SK-N-SH treated with all-trans-retinoic acid at 6 μM for 48 hours (cell line): Measurements from ENCODE around the gene DHRS7B.
"Not testable (repeated sequence)": the region's sequence is repeated elsewhere in the genome, so short reads cannot be mapped to it uniquely, and the experiment has no call there.

ENCODE experiments used
- ATAC-seq: fragments of 200-7000 bp; cut with Tn5 transposase; 3 replicates; pipeline ENCODE4 v1.9.1; 2020; ENCODE audit warnings: mild to moderate bottlenecking, moderate library complexity
- ARNTL ChIP-seq: fragments of 450-650 bp; formaldehyde crosslinking; IDR thresholded peaks from 2 replicates; pipeline ENCODE4 v1.5.0; 2020; ENCODE audit warnings: low read depth, mild to moderate bottlenecking, moderate library complexity, borderline replicate concordance
- BACH2 ChIP-seq: fragments of 250-450 bp; sonication (Bioruptor Pico); IDR thresholded peaks from 2 replicates; pipeline ENCODE4 v1.9.0; 2021; ENCODE audit warnings: mild to moderate bottlenecking, borderline replicate concordance
- CREB5 ChIP-seq: fragments of 250-450 bp; sonication (Bioruptor Pico); IDR thresholded peaks from 2 replicates; pipeline ENCODE4 v1.5.1; 2020; ENCODE audit warnings: low read depth, mild to moderate bottlenecking, moderate library complexity
- CSRNP3 ChIP-seq: fragments of 250-450 bp; sonication (Bioruptor Pico); IDR thresholded peaks from 2 replicates; pipeline ENCODE4 v1.5.1; 2021; ENCODE audit warnings: mild to moderate bottlenecking, moderate library complexity
- ESRRG ChIP-seq: fragments of 250-450 bp; sonication (Bioruptor Pico); IDR thresholded peaks from 2 replicates; pipeline ENCODE4 v1.6.1; 2021; ENCODE audit warnings: mild to moderate bottlenecking
- GLIS3 ChIP-seq: fragments of 250-450 bp; sonication (Bioruptor Pico); IDR thresholded peaks from 2 replicates; pipeline ENCODE4 v1.5.0; 2020; ENCODE audit warnings: mild to moderate bottlenecking, moderate library complexity
- ISL1 ChIP-seq: fragments of 250-450 bp; sonication (Bioruptor Pico); IDR thresholded peaks from 2 replicates; pipeline ENCODE4 v2.1.2; 2022; ENCODE audit warnings: mild to moderate bottlenecking, moderate library complexity
- OSR1 ChIP-seq: fragments of 250-450 bp; sonication (Bioruptor Pico); IDR thresholded peaks from 2 replicates; pipeline ENCODE4 v1.8.0; 2022; ENCODE audit warnings: moderate library complexity, mild to moderate bottlenecking, inconsistent platforms
- PATZ1 ChIP-seq: fragments of 250-450 bp; sonication (Bioruptor Pico); IDR thresholded peaks from 2 replicates; pipeline ENCODE4 v1.8.0; 2020; ENCODE audit warnings: mild to moderate bottlenecking, moderate library complexity, borderline replicate concordance
- POU6F1 ChIP-seq: fragments of 250-450 bp; sonication (Bioruptor Pico); IDR thresholded peaks from 2 replicates; pipeline ENCODE4 v1.8.0; 2021; ENCODE audit warnings: low read depth, mild to moderate bottlenecking, moderate library complexity, borderline replicate concordance
- PPARA ChIP-seq: fragments of 250-450 bp; sonication (Bioruptor Pico); IDR thresholded peaks from 2 replicates; pipeline ENCODE4 v1.5.0; 2020; ENCODE audit warnings: mild to moderate bottlenecking, borderline replicate concordance
- RARB ChIP-seq: fragments of 250-450 bp; sonication (Bioruptor Pico); IDR thresholded peaks from 2 replicates; pipeline ENCODE4 v1.8.0; 2021; ENCODE audit warnings: mild to moderate bottlenecking, moderate library complexity
- SNAI2 ChIP-seq: fragments of 250-450 bp; sonication (Bioruptor Pico); IDR thresholded peaks from 2 replicates; pipeline ENCODE4 v1.5.0; 2020; ENCODE audit warnings: mild to moderate bottlenecking, moderate library complexity
- TCF4 ChIP-seq: fragments of 250-450 bp; sonication (Bioruptor Pico); IDR thresholded peaks from 2 replicates; pipeline ENCODE4 v1.8.0; 2021; ENCODE audit warnings: mild to moderate bottlenecking, moderate library complexity, borderline replicate concordance
- TOX ChIP-seq: fragments of 250-450 bp; sonication (Bioruptor Pico); IDR thresholded peaks from 2 replicates; pipeline ENCODE4 v1.8.0; 2021; ENCODE audit warnings: mild to moderate bottlenecking, moderate library complexity, borderline replicate concordance
- TSHZ2 ChIP-seq: fragments of 250-450 bp; sonication (Bioruptor Pico); IDR thresholded peaks from 2 replicates; pipeline ENCODE4 v1.5.0; 2020; ENCODE audit warnings: mild to moderate bottlenecking, moderate library complexity
- ZFP30 ChIP-seq: fragments of 450-650 bp; formaldehyde crosslinking; IDR thresholded peaks from 2 replicates; pipeline ENCODE4 v1.5.0; 2022; ENCODE audit warnings: mild to moderate bottlenecking, moderate library complexity
- ZNF565 ChIP-seq: fragments of 450-650 bp; formaldehyde crosslinking; conservative IDR thresholded peaks from 2 replicates; pipeline ENCODE4 v1.5.0; 2020; ENCODE audit warnings: low read depth, mild to moderate bottlenecking, moderate library complexity
- ZNF70 ChIP-seq: fragments of 450-650 bp; formaldehyde crosslinking; IDR thresholded peaks from 2 replicates; pipeline ENCODE4 v1.5.0; 2020; ENCODE audit warnings: mild to moderate bottlenecking, moderate library complexity

The DHRS7B gene

GRCh38 chr17:21119247-21119918 is 7.4 kb upstream of the DHRS7B start:
- ATAC-seq, result peak; percentile 89
- TF ChIP-seq CSRNP3 (CRISPR knock-in tag) (no peak), ARNTL (no peak), GLIS3 (no peak), BACH2 (no peak), ESRRG (CRISPR knock-in tag) (no peak), ISL1 (CRISPR knock-in tag) (no peak), POU6F1 (CRISPR knock-in tag) (no peak), SNAI2 (CRISPR knock-in tag) (no peak)

GRCh38 chr17:21119919-21120249 is 6.9 kb upstream of the DHRS7B start:
- TF ChIP-seq CSRNP3 (CRISPR knock-in tag) (no peak), POU6F1 (CRISPR knock-in tag) (no peak), ZFP30 (CRISPR knock-in tag) (no peak), ZNF565 (CRISPR knock-in tag) (no peak), TCF4 (CRISPR knock-in tag) (no peak), ESRRG (CRISPR knock-in tag) (no peak), GLIS3 (no peak), PATZ1 (CRISPR knock-in tag) (no peak), ARNTL (no peak), TOX (no peak), PPARA (CRISPR knock-in tag) (no peak)
- no peak for ATAC-seq

- no peak for ATAC-seq
- TF ChIP-seq RARB (no peak), ARNTL (no peak), TSHZ2 (CRISPR knock-in tag) (no peak), PATZ1 (CRISPR knock-in tag) (no peak), OSR1 (CRISPR knock-in tag) (no peak), ZNF70 (no peak), ESRRG (CRISPR knock-in tag) (no peak), TCF4 (CRISPR knock-in tag) (no peak), ISL1 (CRISPR knock-in tag) (no peak), PPARA (CRISPR knock-in tag) (no peak), CREB5 (no peak), ZFP30 (CRISPR knock-in tag) (no peak), GLIS3 (no peak), SNAI2 (CRISPR knock-in tag) (no peak)
These were observed 2.7 kb upstream of the DHRS7B start for GRCh38 chr17:21124086-21124485.

- ATAC-seq, result not testable (repeated sequence)
These were observed 2.2 kb upstream of the DHRS7B start for GRCh38 chr17:21124517-21124916.
